GM19455 (cell line): Measurements from ENCODE around the gene PROK1.
"Not testable (repeated sequence)": the region's sequence is repeated elsewhere in the genome, so short reads cannot be mapped to it uniquely, and the experiment has no call there.

ENCODE experiments used
- ATAC-seq: cut with Tn5 transposase; IDR thresholded peaks from one replicate; pipeline ENCODE4 v1.9.1; 2021; ENCODE audit not compliant: unreplicated experiment

The PROK1 gene

GRCh38 chr1:110433213-110433612 is 17.7 kb upstream of the PROK1 start:
- no peak for ATAC-seq

GRCh38 chr1:110433803-110434202 is 17.1 kb upstream of the PROK1 start:
- ATAC-seq = no peak

- ATAC-seq = no peak
Observed at GRCh38 chr1:110434946-110435345, 16.0 kb upstream of the PROK1 start.

- ATAC-seq = no peak
Observed at GRCh38 chr1:110436635-110437034, 14.3 kb upstream of the PROK1 start.

- not testable (repeated sequence) for ATAC-seq
Observed at GRCh38 chr1:110437645-110438299, 13.2 kb upstream of the PROK1 start.

- ATAC-seq = no peak
Observed at GRCh38 chr1:110438893-110439292, 12.1 kb upstream of the PROK1 start.

GRCh38 chr1:110439873-110440272 is 11.1 kb upstream of the PROK1 start:
- ATAC-seq = not testable (repeated sequence)

GRCh38 chr1:110440877-110441276 is 10.1 kb upstream of the PROK1 start:
- no peak for ATAC-seq

- ATAC-seq = no peak
Observed at GRCh38 chr1:110441888-110442287, 9.1 kb upstream of the PROK1 start.

- no peak for ATAC-seq
Observed at GRCh38 chr1:110443451-110443850, 7.5 kb upstream of the PROK1 start.

- ATAC-seq = no peak
Observed at GRCh38 chr1:110444561-110444960, 6.4 kb upstream of the PROK1 start.

GRCh38 chr1:110449661-110450651 is 993 bp upstream of the PROK1 start:
- ATAC-seq = no peak

GRCh38 chr1:110452330-110452729 is 1.4 kb downstream of the PROK1 start:
- no peak for ATAC-seq

GRCh38 chr1:110453829-110454228 is 2.9 kb downstream of the PROK1 start:
- no peak for ATAC-seq

- no peak for ATAC-seq
Observed at GRCh38 chr1:110454328-110454727, 3.4 kb downstream of the PROK1 start.

GRCh38 chr1:110455151-110455550 is 4.2 kb downstream of the PROK1 start:
- no peak for ATAC-seq

- no peak for ATAC-seq
Observed at GRCh38 chr1:110457206-110457605, 6.3 kb downstream of the PROK1 start.

GRCh38 chr1:110460253-110461220 is 9.6 kb downstream of the PROK1 start:
- ATAC-seq = no peak

- no peak for ATAC-seq
Observed at GRCh38 chr1:110462093-110462492, 11.1 kb downstream of the PROK1 start.

- no peak for ATAC-seq
Observed at GRCh38 chr1:110462964-110463363, 12.0 kb downstream of the PROK1 start.

- no peak for ATAC-seq
Observed at GRCh38 chr1:110463725-110464124, 12.8 kb downstream of the PROK1 start.
